GM21423 (cell line): ENCODE measurements around the gene UNC5C.
"Not testable (repeated sequence)": the region's sequence is repeated elsewhere in the genome, so short reads cannot be mapped to it uniquely, and the experiment has no call there.

Experiments used
- ATAC-seq: cut with Tn5 transposase; IDR thresholded peaks from one replicate; pipeline ENCODE4 v1.9.1; 2021; ENCODE audit warnings: mild to moderate bottlenecking, moderate library complexity; ENCODE audit not compliant: unreplicated experiment

The UNC5C gene

DNA sequence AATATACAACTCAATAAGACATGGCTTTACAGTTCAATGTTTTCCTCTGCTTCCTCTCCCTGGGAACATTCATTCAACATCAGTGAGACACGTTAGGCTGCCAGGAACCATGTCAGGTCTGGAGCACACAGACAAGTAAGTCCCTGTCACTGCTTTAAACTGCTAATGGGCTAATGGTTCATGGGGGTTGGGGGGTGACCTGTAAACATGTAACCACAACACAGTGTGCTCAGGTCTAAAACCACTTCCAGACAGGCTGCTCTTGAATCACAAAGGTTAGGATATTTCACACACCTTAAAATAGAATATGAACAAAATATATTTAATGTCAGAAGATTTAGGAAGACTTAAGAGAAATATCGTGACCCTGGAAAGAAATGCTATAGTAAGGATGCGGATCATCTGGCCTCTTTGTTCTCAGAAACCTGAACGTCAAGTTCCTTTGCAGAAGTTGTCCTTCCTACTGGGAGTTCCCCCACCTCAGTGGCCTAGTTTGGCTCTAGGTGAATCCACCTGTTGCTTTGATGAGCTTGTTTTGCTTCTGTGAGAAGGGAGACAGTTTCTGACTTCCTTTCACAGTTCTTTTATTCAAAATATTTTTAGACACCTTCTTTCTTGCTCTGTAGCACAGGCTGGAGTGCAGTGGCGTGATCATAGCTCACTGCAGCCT, 359.9 kb downstream of the UNC5C start:
- ATAC-seq = no peak

DNA sequence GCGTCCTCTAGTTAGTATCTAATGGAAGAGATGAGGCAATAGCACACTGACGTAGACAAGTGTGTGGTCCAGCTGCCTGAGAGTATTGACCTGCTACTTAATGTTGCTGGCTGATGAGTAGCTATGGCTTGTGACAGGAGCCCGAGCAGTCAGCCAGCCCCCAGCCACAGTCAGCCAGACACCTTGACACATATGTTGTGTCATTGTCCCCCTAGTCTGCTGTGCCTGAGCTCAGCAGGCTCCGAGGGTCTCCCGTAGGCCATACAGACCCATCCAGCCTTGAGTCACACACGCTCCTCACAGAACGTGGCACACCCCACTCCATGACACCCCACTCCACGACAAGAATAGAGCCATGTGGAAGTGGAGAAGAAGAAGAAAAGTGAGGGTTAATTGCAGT, 362.1 kb downstream of the UNC5C start:
- no peak for ATAC-seq

DNA sequence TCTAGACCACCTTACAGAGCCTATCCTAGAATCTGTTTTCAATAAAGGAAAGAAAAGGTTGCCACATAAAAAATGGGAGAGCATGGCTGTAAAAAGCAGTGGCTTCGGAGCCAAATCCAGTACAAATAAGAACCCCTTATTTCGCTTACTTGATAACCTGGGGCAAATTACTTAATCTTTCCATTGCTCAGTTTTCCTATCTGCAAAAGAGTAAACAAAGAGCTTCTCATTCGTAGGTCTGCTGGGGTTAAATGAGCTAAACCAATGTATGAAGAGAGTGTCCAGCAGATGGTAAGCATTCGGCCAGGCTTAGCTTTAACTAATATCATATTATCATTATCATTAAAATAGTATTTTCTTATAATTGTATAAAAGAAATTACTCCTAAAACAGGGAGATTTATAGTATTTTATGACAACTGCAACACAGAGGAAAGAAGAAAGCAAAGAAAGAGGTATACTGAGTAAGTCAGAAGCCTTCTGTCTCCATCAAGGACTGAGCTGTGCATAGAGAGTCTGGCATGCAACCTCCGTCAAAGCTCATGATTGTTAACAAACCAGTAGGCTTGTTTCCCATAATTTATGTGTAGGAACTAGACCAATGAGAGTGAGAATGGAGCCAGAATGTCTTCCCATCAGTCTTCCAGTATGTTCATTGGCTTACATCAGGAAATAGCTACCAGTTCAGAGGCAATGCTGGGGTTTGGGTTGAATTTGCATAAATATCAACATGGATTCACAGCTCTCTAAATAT, 364.9 kb downstream of the UNC5C start:
- no peak for ATAC-seq

DNA sequence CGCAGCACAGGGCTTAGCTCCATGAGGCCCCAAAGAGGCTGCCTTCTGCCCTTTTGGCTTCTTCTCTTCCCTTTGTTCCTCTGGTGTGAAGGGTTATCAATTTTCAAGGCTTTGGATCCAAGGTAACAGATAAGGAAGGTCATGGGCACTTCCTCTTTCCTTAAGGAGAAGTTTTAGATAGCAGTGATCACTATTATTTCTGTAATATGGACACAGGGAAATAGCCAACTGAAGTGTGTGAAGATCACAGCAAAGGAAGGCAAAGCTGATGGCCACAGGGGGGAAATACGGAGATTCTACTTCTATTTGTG, 366.8 kb downstream of the UNC5C start:
- no peak for ATAC-seq

DNA sequence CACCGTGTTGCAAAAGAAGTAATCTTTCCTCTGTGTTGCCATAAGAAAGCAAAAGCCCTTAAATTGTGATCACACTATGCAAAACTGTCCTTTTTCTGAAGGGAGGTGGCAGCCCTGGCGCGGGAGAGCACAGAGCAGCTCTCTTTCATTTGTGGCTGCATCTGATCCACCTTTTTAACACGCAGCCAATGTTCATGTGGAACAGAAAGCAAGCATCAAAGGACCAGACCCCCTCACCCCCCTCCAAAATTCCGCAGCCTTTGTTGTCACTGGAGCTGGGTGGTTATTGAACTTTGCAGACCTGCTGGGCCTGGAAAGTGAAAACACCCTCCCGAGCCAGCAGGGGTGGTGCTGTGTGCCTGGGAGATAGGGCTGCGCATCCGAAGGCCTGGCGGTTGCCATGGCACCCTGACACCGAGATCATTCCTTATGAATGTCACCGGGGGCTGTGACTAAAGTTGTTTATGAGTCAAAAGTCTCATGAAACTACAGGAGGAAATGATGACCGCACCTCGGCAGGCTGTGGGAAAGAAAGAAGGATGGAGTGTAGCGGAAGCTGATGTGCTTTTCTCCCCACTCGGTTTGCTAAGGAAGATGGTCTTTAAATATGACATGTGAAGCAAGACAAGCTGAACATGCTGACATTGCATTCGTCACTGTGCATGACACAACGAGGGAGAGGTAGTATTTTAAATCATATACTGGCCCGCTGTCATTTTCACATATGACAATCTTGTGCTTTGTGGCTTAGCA, 367.4 kb downstream of the UNC5C start:
- no peak for ATAC-seq

DNA sequence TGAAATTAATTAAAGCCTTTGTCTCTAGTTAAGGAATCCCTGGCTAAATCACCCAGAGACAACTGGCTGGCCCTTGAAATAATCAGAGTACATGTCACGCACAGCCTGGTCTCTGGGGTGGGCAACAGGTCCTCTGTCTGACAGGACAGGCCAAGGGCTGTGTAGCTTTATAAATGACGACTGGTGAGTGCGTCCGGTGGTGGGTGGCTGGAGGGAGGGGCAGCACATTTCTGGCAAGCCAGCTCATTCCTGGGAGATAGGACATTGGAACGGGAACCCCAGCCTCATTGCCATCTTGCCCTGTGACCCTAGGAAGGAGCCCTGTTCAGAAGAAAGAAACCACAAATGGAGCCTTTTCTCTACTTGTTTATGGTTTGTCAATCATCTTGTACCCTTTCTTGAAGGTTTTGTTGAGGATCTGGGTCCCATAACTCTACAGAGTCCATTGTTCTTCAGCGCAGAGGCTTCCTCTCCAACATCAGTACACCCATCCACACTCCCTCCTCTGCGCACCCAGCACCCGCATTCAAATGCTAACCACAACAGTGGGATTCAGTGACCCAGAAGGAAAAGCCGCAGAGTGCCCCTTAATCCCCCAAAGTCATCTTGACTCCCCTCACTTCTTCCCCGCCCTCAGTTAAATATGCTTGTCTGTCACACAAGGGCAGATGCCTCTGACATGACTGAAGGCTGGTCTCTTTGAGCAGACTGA, 368.1 kb downstream of the UNC5C start:
- ATAC-seq = no peak

DNA sequence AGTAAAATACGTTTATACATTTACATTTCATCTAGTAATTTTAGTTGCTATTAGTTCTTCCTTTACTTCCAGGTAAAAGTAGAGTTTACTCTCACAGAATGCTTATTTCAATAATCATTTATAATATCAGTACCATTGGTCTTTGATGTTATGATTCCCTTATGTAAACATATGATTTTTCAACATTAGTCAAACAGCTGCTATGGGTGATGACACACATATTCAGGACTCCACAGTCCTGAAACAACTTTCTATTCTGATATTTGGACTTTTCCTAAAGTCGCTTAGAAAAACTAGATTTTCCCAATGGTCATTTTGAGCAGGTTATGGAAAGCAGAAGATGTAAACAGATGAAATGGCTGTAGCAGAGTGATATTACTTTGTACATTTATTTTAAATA, 369.8 kb downstream of the UNC5C start:
- ATAC-seq = no peak

DNA sequence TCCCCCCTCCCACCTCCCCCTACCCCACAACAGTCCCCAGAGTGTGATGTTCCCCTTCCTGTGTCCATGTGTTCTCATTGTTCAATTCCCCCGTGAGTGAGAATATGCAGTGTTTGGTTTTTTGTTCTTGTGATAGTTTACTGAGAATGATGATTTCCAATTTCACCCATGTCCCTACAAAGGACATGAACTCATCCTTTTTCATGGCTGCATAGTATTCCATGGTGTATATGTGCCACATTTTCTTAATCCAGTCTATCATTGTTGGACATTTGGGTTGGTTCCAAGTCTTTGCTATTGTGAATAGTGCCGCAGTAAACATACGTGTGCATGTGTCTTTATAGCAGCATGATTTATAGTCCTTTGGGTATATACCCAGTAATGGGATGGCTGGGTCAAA, 377.4 kb downstream of the UNC5C start:
- ATAC-seq = not testable (repeated sequence)

DNA sequence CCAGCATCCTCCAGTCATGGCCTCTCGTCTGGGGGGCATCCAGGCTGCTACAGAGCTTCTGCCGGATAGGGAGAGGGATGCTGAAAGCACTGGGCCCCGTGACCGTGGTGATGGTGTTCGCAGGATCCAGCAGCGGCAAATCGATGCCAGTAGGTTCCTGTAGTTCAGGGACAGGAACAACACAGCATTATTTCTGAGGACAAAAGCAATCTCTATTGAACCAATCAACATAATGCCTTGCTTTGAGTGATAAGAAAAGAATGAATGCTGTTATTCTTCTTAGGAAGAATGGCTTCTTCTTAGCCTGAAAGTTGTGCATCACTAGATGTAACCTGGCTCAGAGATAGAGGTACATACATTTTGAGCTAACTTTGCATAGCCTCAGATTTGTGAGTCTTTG, 378.6 kb downstream of the UNC5C start:
- ATAC-seq = no peak

DNA sequence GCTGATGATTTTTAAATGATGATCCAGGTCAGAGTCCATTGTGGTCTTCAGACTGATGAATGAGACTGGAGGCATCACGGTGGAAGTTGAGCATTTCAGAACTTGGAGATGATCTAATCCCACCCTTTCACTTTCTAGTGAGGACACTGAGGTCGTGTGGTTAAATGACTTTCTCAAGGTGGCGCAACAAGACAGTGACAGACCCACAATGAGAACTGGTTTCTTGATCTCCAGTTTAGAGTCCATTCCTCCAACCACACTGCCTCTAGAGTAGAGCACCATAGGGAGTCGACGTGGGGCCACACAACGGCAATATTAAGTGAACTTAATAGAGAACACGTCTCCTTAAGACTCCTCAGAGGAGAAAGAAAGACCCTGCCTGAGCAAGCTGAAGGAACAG, 381.0 kb downstream of the UNC5C start:
- ATAC-seq = no peak

DNA sequence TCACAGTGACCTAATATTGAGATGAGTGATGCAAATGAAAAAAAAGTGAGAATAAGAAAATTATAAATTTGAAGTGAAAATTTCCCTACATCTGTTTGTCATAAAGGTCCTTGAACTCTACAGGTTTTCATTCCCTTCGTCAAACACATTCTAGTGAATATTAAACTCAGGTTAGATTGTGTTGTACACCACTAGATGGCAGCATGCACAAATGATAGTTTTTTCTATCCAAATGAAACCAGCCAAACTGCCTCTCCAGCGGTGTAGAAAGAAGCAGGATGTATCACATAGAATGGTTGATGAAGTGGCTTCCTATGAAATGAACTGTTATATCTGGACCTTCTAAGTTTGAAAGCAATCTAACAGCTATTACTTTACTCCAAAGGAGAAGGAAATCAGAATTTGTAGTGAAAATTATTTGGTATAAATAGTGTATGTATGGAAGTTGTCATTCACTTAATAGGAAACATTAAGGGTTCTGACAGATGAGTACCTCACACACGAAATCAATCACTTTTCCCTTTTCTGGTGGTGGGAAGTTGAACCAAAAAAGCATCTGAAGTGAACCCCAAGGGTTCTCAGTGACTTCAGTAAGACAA, 382.7 kb downstream of the UNC5C start:
- ATAC-seq = peak; percentile 77

DNA sequence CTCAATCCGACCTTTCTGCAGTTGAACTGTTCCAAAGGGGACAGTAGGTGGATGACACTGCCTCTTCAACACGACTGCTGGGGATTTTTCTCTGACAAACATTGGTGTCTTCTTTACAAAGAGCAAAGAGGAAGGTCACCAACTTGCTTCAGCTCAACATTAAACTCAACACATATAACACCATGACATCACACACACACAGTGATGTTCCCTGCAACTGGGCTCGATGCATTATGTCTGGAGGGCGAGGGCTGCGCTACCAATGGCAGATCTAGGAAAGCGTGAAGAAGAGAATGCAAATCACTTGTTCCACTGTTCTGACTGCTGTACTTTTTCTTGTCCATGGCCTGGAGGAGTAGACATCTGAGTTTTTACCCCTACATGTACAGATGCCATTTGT, 385.9 kb downstream of the UNC5C start:
- ATAC-seq = no peak

DNA sequence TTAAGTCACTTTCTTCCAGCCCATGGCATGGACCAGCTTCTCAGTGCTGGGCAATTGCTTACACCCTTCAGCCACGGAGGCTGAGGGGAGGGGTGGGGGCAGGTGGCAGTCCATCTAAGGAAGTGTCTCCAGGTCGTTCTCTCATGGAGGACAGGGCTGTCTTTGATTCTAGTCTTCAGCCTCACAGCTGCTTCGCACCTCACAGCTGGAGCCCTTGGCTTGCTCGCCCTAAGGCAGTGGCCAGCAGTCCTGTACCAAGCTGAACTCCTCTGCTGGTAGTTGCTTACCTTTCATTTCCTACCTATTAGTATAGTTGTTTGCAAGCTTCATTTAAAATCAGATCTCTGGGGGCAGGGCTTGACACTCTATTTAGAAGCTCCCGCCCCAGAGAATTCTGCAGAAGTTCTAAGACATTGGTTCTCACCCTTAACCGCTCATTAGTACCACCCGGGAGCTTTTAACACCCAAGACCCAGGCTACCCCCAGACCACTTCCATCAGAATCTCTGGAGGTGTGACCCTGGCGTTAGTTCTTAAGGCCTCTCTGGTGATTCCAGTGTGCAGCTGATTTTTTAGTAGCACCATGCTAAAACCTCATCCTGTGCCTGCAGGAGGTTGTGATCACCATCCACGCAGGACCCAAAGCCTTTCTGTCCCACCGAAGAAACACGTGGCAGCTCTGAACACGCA, 386.8 kb downstream of the UNC5C start:
- no peak for ATAC-seq

DNA sequence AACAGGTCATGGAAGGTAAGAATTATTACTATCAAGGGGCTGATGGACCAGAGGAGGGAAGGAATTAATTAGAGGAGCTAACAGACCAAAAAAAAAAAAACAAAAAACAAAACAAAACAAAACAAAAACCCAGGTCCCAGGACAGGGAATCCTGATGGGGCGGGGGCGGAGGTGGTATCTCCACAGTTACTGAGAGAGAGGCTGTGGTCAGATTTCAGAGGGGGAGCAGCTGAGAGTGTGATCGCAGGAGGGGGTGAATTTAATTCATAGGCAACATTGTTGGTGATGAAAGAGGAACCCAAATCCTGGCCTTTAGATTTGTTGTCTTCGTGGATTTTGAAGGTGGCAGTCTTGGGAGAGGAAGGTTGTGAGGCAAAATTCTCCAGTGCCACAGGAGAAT, 389.4 kb downstream of the UNC5C start:
- no peak for ATAC-seq

DNA sequence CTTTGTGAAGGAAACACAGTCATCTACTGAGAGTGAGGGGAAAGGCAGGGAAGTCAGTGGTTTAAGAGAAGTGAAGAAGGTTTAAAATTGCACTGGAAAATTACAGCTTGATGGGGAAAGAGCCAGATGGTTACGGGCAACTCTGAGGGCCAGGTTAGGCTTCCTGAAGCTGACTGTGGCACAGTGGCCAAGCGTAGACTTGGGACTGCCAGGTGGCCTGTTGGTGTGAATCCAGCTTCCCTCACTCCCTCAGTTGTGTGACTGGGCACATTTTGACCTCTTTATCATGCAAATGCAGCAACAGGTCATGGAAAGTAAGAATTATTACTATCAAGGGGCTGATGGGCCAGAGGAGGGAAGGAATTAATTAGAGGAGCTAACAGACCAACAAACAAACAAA, 390.1 kb downstream of the UNC5C start:
- no peak for ATAC-seq

DNA sequence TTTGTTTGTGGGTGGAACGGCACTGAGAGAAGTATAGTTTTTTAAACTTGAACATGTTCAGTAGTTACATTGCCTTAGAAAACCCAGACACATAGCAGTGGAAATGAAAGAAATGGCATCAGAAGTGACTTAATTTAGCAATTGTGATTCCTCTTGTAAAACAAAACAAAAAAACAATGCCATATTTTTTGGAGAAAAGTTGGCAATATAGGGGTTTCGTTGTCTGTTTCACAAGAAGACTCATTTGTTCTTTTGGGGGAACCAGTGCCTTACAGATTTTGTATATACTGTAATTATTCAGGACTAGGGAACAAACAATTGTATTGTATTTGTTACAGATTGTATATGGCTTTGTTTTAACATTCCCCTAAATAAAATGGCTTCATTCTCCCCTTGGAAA, 390.7 kb downstream of the UNC5C start:
- no peak for ATAC-seq

DNA sequence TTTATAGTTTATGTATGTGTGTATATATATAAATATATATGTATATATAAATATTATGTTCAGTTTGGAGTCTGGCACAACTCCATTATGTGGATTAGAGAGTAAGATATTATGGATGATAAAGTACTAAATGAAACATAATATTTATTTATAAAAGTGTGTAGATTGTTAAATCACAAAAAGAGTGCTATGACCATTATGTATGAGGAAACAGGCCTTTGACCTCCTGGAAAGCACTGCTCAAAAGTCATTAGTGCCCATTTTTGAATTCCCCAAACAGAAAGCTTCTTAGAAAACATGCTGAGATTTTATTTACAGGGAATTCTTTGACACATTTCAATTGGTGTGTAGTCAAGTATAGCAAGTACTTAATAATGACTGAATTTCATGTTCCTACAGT, 391.2 kb downstream of the UNC5C start:
- no peak for ATAC-seq

DNA sequence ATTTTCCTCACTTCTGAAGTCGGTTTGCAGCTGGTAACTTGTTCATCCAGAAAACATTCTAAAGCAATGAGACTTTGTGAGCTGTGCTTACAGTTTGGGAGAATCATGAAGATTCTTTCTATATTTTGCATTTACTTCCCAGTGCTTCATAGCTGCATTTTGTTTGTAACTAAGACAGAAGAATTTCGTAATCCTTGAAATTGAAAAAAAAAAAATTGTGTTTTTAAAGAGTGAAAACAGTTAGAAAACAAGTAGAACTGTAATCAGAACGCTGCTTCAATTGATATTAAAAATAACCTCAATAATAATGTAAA, 392.4 kb downstream of the UNC5C start:
- ATAC-seq = no peak

DNA sequence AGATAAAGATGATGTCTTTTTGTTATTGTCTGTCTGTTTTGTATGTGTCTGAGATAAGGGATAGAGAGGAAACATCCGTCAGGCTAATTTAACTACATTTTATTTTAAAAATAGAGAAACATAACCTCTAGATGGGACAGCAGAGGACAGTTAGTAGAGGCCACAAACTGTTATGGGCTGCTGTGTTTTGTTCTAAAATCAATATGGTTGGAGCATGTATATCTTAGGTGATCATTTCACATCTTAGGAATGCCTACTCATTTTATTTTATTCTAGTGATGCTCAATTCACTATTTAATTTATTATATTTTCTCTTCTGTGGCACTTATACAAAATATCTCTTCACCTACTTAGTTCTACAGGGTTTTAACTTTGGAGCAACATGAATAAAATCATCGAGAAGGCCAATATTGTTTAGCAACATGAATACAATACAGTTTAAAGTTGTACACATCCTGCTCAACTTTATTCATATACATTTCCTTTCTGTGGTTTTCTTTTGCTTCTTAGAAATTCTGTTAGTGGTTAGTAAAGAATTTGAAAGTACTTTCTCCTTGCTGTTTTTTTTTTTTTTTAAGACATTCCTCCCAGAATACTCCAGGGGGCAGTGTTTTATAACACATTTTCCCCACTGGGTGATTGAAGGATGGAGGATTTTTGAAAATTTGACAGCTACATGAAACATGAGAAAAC, 392.9 kb downstream of the UNC5C start:
- no peak for ATAC-seq

DNA sequence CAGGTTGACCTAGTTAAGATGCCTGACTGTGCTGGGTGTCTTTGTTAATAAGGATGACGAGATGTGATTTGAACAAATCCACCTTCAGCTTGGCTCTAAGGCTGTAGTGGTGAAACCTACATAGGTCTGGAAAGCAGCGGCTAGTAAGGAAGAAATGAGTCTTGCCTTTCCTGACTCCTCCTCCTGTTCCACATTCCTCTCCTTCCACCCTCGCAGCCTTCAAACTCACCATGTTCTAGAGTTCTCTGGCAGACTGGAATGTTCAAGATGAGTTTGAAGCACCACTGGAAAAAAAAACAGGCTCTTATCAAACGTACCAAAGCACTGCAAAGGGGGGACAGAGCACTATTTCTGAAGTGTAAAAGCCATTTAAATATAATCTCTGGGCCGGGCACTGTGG, 395.6 kb downstream of the UNC5C start:
- no peak for ATAC-seq
